ENCODE measurements around the gene LYZ. TPM values are rescaled to one million over a fixed set of nuclear protein-coding genes. Genes with fewer than 3 reads are reported as not detected.
"Not testable (repeated sequence)": the region's sequence is repeated elsewhere in the genome, so short reads cannot be mapped to it uniquely, and the experiment has no call there.

LYZ gene
- 100 to 1,000 TPM in 1 of 2 donors, 10 to 100 TPM in 1; 20.6 to 162 TPM for total RNA-seq

- DNase-seq: no peak
These were observed at the start of gene LYZ for GRCh38 chr12:69348162-69348938. TSS of gene LYZ (plus strand) at chr12:69348381. CDS start at chr12:69348409, 28 bp downstream.

GRCh38 chr12:69298947-69299346 lies 49.2 kb upstream of the LYZ start:
- DNase-seq: no peak
- no peaks in the 10 kb centered on the region for H3K4me1 ChIP-seq
- H3K9ac ChIP-seq (ENCODE audit: low read depth in 2 of 2, low read length in 2 of 2): no peak overlapping the region
- no peaks in the 10 kb centered on the region for H3K27me3 ChIP-seq
- no peak overlapping the region for H3K4me3 ChIP-seq
- intact Hi-C loops (cut with DNase I): loop anchor here (10.0 kb wide), 2 partner anchors 56 to 336 kb away; partner anchors contain the start of gene YEATS4
- no peak overlapping the region for H3K27ac ChIP-seq
- no peaks in the 10 kb centered on the region for H3K9me3 ChIP-seq
- no peaks in the 10 kb centered on the region for H3K36me3 ChIP-seq
- TF ChIP-seq CTCF (IDR thresholded peaks at IDR 0.05): no peak

More at GRCh38 chr12:69348162-69348938, at the start of gene LYZ:
- Histone ChIP-seq H3K4me1 (peaks cover 4% of the 10 kb centered on the region), H3K36me3 (no peaks in the 10 kb centered on the region), H3K27me3 (no peaks in the 10 kb centered on the region), H3K9ac (ENCODE audit: low read depth in 2 of 2, low read length in 2 of 2) (no peak within 1 kb of the TSS), H3K27ac (peak within 1 kb of the TSS; percentile 40), H3K9me3 (no peaks in the 10 kb centered on the region), H3K4me3 (no peak within 1 kb of the TSS)
- intact Hi-C loops (cut with DNase I): no loop called here
- TF ChIP-seq CTCF (IDR thresholded peaks at IDR 0.05): no peak

GRCh38 chr12:69304284-69304683 lies 43.9 kb upstream of the LYZ start:
- no peak overlapping the region for H3K4me3 ChIP-seq
- intact Hi-C loops (cut with DNase I): no loop called here
- DNase-seq: no peak
- TF ChIP-seq CTCF (IDR thresholded peaks at IDR 0.05): no peak
- H3K36me3 ChIP-seq: no peaks in the 10 kb centered on the region
- no peaks in the 10 kb centered on the region for H3K27me3 ChIP-seq
- no peak overlapping the region for H3K9ac ChIP-seq (ENCODE audit: low read depth in 2 of 2, low read length in 2 of 2)
- H3K4me1 ChIP-seq: no peaks in the 10 kb centered on the region
- H3K9me3 ChIP-seq: no peaks in the 10 kb centered on the region
- H3K27ac ChIP-seq: no peak overlapping the region

GRCh38 chr12:69309461-69309860 lies 38.7 kb upstream of the LYZ start:
- no peak overlapping the region for H3K4me3 ChIP-seq
- no peak overlapping the region for H3K27ac ChIP-seq
- no peaks in the 10 kb centered on the region for H3K36me3 ChIP-seq
- DNase-seq: no peak
- H3K9ac ChIP-seq (ENCODE audit: low read depth in 2 of 2, low read length in 2 of 2): no peak overlapping the region
- H3K27me3 ChIP-seq: no peaks in the 10 kb centered on the region
- no peaks in the 10 kb centered on the region for H3K9me3 ChIP-seq
- intact Hi-C loops (cut with DNase I): no loop called here
- no peaks in the 10 kb centered on the region for H3K4me1 ChIP-seq
- no peak for TF ChIP-seq CTCF (IDR thresholded peaks at IDR 0.05)

GRCh38 chr12:69313209-69313608 lies 35.0 kb upstream of the LYZ start:
- intact Hi-C loops (cut with DNase I): no loop called here
- Histone ChIP-seq H3K4me3 (no peak overlapping the region), H3K36me3 (no peaks in the 10 kb centered on the region), H3K27me3 (no peaks in the 10 kb centered on the region), H3K9ac (ENCODE audit: low read depth in 2 of 2, low read length in 2 of 2) (no peak overlapping the region), H3K27ac (no peak overlapping the region), H3K4me1 (no peaks in the 10 kb centered on the region), H3K9me3 (no peaks in the 10 kb centered on the region)
- DNase-seq: no peak
- TF ChIP-seq CTCF (IDR thresholded peaks at IDR 0.05): no peak

GRCh38 chr12:69316784-69317183 lies 31.4 kb upstream of the LYZ start:
- intact Hi-C loops (cut with DNase I); H3K9ac ChIP-seq (ENCODE audit: low read depth in 2 of 2, low read length in 2 of 2); H3K36me3 ChIP-seq; H3K4me1 ChIP-seq; H3K4me3 ChIP-seq; H3K27ac ChIP-seq; H3K27me3 ChIP-seq; H3K9me3 ChIP-seq; DNase-seq: not testable (repeated sequence)

GRCh38 chr12:69317233-69317632 lies 30.9 kb upstream of the LYZ start:
- H3K9me3 ChIP-seq; H3K27ac ChIP-seq; H3K36me3 ChIP-seq; intact Hi-C loops (cut with DNase I); DNase-seq; H3K4me3 ChIP-seq; H3K9ac ChIP-seq (ENCODE audit: low read depth in 2 of 2, low read length in 2 of 2); H3K27me3 ChIP-seq; H3K4me1 ChIP-seq: not testable (repeated sequence)

All from colonic mucosa (tissue), 4 donors.